MM.1S (cell line): ENCODE data around the gene NF2.

Experiments
- DNase-seq: peaks from one replicate; pipeline ENCODE4 v3.0.0-alpha.2; 2015
- H2AFZ ChIP-seq: fragments of 300-600 bp; sonication (generic); 2 replicates; pipeline ENCODE4 v1.6.0; 2016; ENCODE audit warnings: antibody characterized with exemption, low read length
- H3F3A ChIP-seq: fragments of 300-600 bp; sonication (generic); 2 replicates; pipeline ENCODE4 v1.6.1; 2016; ENCODE audit warnings: mild to moderate bottlenecking, antibody characterized with exemption, low read length, moderate library complexity, mixed read lengths; ENCODE audit not compliant: insufficient read depth
- H3K27ac ChIP-seq: fragments of 300-600 bp; sonication (generic); 2 replicates; pipeline ENCODE4 v1.5.1; 2016; ENCODE audit warnings: mild to moderate bottlenecking, low read length
- H3K27me3 ChIP-seq: fragments of 300-600 bp; sonication (generic); replicated peaks from 2 replicates; pipeline ENCODE4 v1.6.0; 2016; ENCODE audit warnings: low read length; ENCODE audit not compliant: insufficient read depth
- H3K36me3 ChIP-seq: fragments of 300-600 bp; sonication (generic); replicated peaks from 2 replicates; pipeline ENCODE4 v1.6.1; 2016; ENCODE audit warnings: mild to moderate bottlenecking, low read length, mixed read lengths; ENCODE audit not compliant: insufficient read depth
- H3K4me1 ChIP-seq: fragments of 300-600 bp; sonication (generic); 2 replicates; pipeline ENCODE4 v1.6.1; 2016; ENCODE audit warnings: low read length, mixed read lengths
- H3K4me2 ChIP-seq: fragments of 300-600 bp; sonication (generic); 2 replicates; pipeline ENCODE4 v1.6.0; 2016; ENCODE audit warnings: low read depth, low read length
- H3K4me3 ChIP-seq: fragments of 300-600 bp; sonication (generic); 2 replicates; pipeline ENCODE4 v1.5.1; 2016; ENCODE audit warnings: low read length, mixed read lengths
- H3K79me2 ChIP-seq: fragments of 300-600 bp; sonication (generic); 2 replicates; pipeline ENCODE4 v1.6.1; 2016; ENCODE audit warnings: mixed run types, low read length, mixed read lengths
- H3K9ac ChIP-seq: fragments of 300-600 bp; sonication (generic); 2 replicates; pipeline ENCODE4 v1.6.1; 2016; ENCODE audit warnings: low read length, mixed read lengths
- H3K9me2 ChIP-seq: fragments of 300-600 bp; sonication (generic); replicated peaks from 2 replicates; pipeline ENCODE4 v1.6.1; 2016; ENCODE audit warnings: mild to moderate bottlenecking, low read length, mixed read lengths; ENCODE audit not compliant: insufficient read depth
- H3K9me3 ChIP-seq: fragments of 300-600 bp; sonication (generic); replicated peaks from 2 replicates; pipeline ENCODE4 v1.6.1; 2016; ENCODE audit warnings: mild to moderate bottlenecking, low read length, mixed read lengths; ENCODE audit not compliant: insufficient read depth
- H4K20me1 ChIP-seq: fragments of 300-600 bp; sonication (generic); 2 replicates; pipeline ENCODE4 v1.6.1; 2016; ENCODE audit warnings: mild to moderate bottlenecking, low read length, moderate library complexity, mixed read lengths; ENCODE audit not compliant: insufficient read depth
- CTCF ChIP-seq: fragments of 300-600 bp; sonication (generic); IDR thresholded peaks from 2 replicates; pipeline ENCODE4 v1.5.1; 2016; ENCODE audit warnings: antibody characterized with exemption, low read length, mixed read lengths
- EZH2 ChIP-seq: fragments of 300-600 bp; sonication (generic); optimal IDR thresholded peaks from 2 replicates; pipeline ENCODE3; 2017; ENCODE audit warnings: low read depth, mild to moderate bottlenecking, antibody characterized with exemption, low read length, mixed read lengths
- EZH2phosphoT487 ChIP-seq: fragments of 300-600 bp; sonication (generic); IDR thresholded peaks from 2 replicates; pipeline ENCODE4 v1.6.1; 2018; ENCODE audit warnings: antibody characterized with exemption, low read length

NF2 gene

DNA sequence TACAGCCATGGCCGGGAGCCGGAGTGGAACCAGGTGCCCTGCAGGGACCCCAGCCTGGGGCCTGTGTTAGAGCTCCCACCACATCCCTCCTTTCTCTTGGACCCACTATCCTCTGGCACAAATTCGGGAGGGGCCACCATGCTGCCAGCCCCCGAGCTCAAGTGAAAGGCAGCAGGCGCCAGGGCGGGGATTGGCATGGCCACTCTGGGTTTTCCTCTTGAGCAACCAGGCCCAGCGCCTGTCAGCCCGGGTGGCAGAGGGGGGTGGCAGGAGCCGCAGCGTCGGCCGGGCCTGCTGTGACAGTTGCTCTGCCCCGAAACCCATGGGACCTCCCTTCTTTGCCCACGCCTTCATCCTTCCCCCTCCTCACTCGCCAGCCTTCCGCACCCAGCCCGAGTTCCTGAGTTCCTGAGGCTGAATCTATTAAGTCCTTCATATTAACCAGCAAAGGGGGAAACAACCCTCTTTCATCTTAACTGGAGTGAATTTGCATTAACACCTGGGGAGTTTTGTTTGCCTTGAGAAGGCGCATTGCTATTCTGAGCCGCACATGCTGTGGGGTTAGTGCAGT lies 99.6 kb downstream of the NF2 start:
- H3K27ac ChIP-seq: no peak overlapping the region
- no peak for DNase-seq
- TF ChIP-seq CTCF (no peak), EZH2phosphoT487 (no peak), EZH2 (no peak)

DNA sequence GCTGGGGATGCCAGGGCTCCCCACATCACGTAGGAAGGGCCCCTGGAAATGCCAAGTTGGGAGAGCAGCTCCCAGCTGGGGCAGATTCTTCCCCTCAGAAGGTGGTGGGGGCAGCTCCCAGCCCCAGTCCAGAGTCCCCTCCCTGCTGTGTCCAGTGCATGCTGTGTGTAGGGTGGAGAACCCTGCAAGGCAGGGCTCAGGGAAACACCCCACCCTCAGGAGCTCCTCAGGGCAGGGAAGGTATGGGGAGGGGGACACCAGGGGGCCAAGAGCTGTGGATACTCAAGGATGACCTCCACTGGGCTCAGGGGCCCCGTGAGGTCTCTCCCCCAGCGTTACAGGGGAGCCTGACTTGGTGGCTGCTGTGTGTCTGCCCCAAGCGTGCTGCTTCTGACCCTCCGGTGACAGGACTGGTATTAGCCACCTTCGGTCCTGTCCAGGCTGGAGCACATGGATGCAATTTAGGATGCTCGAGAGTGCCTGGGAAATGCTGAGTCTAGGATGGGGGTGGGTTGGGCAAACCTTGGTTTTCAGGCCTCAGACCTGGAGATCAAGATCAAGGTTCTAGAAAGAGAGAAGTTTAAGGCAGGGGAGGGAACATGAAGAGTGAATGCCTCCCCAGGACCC lies 100.2 kb downstream of the NF2 start:
- H3K4me2 ChIP-seq: no peak overlapping the region

More for the DNA sequence above, 99.6 kb downstream of the NF2 start:
- Histone ChIP-seq H4K20me1 (no peaks in the 10 kb centered on the region), H3F3A (no peaks in the 10 kb centered on the region), H3K9me3 (no peaks in the 10 kb centered on the region), H3K36me3 (no peaks in the 10 kb centered on the region), H2AFZ (no peak overlapping the region), H3K79me2 (no peaks in the 10 kb centered on the region), H3K9me2 (no peaks in the 10 kb centered on the region), H3K4me2 (no peak overlapping the region), H3K4me1 (no peaks in the 10 kb centered on the region), H3K9ac (no peak overlapping the region), H3K4me3 (no peak overlapping the region), H3K27me3 (no peaks in the 10 kb centered on the region)

DNA sequence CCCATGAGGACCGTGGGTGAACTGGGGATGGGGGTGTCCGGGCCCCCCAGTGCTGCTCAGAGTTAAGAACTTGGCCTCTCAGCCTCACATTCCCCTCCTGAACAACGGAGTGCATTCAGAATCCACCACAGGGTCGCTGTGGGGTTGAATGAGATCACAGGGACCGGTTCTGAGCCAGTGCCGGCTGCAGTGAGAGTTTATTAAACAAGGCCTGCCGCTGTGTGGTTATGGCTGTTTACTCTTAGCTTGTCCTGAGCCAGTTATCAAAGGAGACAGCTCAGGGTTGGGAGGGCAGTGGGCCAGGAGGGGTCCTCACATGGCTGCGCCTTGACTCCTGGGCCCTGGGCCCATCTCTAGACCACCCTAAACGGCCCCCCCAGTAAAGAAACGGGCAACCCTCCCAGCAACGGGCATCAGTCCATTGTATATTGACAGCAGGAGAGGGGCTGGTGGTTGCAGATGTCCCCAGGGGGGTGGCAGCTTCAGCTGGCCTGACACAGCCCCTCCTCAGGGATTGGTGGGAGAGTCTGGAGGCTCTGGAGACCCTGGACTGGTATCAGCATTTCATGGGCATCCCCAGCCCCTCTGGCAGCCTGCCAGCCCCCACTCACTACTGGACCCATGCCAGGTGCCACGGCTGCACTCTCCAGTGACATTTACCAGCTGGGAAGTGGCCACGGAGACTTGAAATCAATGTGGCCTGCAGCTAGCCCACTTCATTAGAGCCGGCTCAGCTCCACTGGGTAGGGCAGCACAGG lies 101.3 kb downstream of the NF2 start:
- Histone ChIP-seq H3K9me3 (no peaks in the 10 kb centered on the region), H2AFZ (no peak overlapping the region), H3K4me1 (no peaks in the 10 kb centered on the region), H3F3A (no peaks in the 10 kb centered on the region), H3K79me2 (no peaks in the 10 kb centered on the region), H3K9me2 (no peaks in the 10 kb centered on the region), H4K20me1 (no peaks in the 10 kb centered on the region), H3K36me3 (no peaks in the 10 kb centered on the region), H3K4me2 (no peak overlapping the region), H3K27ac (no peak overlapping the region), H3K4me3 (no peak overlapping the region), H3K9ac (no peak overlapping the region), H3K27me3 (no peaks in the 10 kb centered on the region)
- TF ChIP-seq EZH2: no peak
- no peak for TF ChIP-seq EZH2phosphoT487
- TF ChIP-seq CTCF: no peak
- DNase-seq: no peak

More for the DNA sequence above, 100.2 kb downstream of the NF2 start:
- H3K4me1 ChIP-seq: no peaks in the 10 kb centered on the region
- no peaks in the 10 kb centered on the region for H3K27me3 ChIP-seq
- no peak for DNase-seq
- no peaks in the 10 kb centered on the region for H3K9me2 ChIP-seq
- no peak overlapping the region for H3K4me3 ChIP-seq
- H2AFZ ChIP-seq: no peak overlapping the region
- H3K9ac ChIP-seq: no peak overlapping the region
- TF ChIP-seq CTCF: no peak
- TF ChIP-seq EZH2: no peak
- TF ChIP-seq EZH2phosphoT487: no peak
- H3F3A ChIP-seq: no peaks in the 10 kb centered on the region
- no peaks in the 10 kb centered on the region for H3K9me3 ChIP-seq
- H4K20me1 ChIP-seq: no peaks in the 10 kb centered on the region
- no peak overlapping the region for H3K27ac ChIP-seq
- H3K79me2 ChIP-seq: no peaks in the 10 kb centered on the region
- H3K36me3 ChIP-seq: no peaks in the 10 kb centered on the region
